ENCODE data around the gene DNAAF6.
"Not testable (repeated sequence)": the region's sequence is repeated elsewhere in the genome, so short reads cannot be mapped to it uniquely, and the experiment has no call there.

The DNAAF6 gene

DNA sequence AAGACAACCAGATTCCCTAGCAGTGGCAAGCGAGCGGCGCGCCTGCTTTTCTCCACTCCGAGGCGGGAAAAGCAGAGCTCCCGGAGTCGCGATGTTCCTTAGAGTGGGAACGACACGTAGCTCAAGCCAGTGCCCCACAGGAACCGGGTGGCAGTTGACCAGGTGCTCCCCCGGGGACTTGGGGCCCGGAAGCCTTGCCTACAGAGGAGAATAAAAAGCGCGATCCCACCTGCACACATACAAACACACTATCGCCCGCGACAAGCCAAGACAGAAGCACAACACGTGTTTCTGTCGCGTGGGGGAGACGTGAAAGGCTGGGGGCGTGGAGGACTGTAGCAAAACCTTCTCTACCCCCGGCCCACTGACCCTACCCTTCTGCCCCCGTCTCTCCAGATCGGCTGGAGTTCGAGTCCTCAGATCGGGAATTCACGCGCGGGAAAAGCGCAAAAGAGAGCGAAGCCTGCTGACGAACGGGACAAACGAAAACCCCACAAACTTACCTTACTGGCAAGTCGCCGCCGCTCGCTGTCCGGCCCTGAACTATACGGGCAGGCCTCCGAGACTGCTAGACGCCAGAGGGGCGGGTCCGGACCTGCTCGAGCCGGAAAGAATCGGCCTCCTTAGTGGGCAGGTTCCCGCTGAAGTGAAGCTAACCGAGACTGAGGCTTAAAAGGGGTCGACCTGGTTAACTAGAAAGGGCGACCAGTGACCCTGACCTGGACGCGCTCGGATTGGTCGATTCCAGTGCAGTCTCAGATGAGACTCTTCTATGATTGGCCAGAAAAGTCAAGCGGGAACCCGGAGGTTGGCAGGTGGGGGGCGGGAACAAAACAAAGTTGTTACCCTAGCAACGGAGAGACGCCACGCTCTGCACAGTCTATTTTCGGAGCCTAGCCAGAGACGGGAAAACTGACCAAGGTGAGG, at the start of gene DNAAF6, which contains the start of gene NUP62CL:
Gene DNAAF6, plus strand, starts transcription at position 842 of the 927 bp plus-strand sequence. CDS start 6,265 bp downstream, outside the sequence.
Gene NUP62CL, minus strand, starts transcription at position 664 of the 927 bp plus-strand sequence. CDS start 31,287 bp downstream, outside the sequence.
- no peak for DNase-seq (ENCODE audit: low spot score)

DNA sequence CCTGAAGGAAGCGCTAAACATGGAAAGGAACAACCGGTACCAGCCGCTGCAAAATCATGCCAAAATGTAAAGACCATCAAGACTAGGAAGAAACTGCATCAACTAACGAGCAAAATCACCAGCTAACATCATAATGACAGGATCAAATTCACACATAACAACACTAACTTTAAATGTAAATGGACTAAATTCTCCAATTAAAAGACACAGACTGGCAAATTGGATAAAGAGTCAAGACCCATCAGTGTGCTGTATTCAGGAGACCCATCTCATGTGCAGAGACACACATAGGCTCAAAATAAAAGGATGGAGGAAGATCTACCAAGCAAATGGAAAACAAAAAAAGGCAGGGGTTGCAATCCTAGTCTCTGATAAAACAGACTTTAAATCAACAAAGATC, 48.8 kb upstream of the DNAAF6 start:
- DNase-seq (ENCODE audit: low spot score), result not testable (repeated sequence)

DNA sequence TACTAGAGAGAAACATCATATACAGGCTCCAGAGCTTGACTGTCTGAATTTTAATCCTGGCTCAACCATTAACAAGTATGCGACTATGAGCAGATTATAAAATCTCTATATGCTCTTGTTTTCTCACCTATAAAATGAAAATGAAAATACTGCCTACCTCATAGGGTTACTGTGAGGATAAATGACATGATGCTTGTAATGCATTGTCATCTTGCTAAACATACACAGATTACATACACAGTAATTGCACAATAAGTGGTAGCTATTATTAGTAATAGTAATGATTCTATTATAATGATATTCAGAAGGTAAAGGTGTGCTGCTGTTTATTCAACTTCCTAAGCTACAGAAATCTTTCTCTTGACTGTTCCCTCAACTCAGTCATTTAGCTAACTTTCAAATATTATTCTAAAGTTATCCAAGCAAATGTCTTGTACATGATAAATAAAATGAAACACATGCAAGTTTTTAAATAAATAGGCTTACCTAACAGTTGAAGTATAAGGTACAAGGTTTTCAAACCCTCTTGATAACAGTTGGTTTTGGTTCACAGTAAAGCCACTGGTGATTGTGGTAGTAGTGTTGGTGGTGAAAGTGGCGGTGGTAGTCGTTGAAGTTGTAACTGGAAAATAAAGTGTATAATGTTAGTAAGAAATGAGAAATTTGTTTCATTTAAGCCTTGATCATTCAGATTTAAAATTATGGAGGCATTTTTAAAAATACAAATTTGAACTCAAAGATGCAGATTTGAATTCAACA, 39.1 kb upstream of the DNAAF6 start:
- no peak for DNase-seq (ENCODE audit: low spot score)

DNA sequence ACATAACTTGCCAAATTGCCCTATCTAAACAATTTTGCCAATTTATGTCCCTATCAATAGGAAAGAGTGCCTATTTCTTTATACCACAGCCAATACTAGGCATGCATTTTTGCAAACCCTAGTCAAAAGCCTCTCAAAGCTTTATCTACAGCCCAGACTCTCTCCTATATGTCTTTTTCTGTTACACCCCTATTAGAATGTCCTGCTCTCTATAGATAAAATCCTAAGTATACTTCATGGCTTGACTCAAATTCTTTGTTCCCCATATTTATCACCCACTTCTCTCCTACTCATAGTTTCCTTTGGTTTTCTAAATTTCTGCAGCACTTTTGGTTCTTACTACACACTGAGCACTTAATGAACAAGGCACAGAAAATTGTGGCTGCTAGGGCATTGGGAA, 38.2 kb upstream of the DNAAF6 start:
- no peak for DNase-seq (ENCODE audit: low spot score)

DNA sequence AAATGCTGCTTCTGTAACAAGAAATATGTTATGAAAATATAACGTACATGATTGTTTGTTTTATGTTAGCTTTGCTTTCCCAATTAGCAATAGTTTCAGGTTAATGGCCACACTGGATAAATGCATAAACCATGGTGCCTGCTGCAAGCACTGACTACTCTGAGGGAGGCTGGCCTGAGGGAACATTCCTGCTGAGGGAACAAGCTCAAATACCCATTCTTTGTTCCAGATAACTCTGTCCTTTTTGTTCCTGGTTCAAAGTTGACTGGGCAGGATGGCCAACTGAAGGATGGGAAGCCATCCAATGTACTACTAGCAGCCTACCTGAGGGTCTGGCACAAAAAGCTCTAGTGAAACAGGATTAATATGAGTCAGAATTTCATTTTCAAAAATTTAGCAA, 37.7 kb upstream of the DNAAF6 start:
- no peak for DNase-seq (ENCODE audit: low spot score)

DNA sequence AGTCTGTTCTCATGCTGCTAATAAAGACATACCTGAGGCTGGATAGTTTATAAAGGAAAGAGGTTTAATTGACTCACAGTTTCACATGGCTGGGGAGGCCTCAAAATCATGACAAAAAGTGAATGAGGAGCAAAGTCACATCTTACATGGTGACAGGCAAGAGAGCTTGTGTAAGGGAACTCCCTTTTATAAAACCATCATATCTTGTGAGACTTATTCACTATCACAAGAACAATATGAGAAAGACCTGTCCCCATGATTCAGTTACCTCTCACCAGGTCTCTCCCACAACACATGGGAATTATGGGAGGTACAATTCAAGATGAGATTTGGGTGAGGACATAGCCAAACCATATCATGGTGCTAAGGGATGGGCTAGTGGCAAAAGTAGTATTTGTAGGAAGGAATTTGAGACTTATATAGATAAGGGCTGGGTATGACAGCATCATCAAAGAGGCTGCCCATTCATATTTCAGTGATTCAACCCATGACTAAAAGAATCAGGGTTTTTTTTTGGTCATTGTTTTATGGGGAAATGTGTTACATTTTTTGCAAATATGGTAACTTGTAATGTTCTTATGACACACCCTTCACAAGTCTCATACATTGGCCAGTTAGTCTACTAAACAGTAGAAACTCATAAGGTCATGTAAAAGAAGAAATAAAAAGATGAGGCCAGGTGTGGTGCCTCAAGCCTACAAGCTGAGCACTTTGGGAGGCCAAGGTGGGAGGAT, 34.9 kb upstream of the DNAAF6 start:
- DNase-seq (ENCODE audit: low spot score), result no peak

DNA sequence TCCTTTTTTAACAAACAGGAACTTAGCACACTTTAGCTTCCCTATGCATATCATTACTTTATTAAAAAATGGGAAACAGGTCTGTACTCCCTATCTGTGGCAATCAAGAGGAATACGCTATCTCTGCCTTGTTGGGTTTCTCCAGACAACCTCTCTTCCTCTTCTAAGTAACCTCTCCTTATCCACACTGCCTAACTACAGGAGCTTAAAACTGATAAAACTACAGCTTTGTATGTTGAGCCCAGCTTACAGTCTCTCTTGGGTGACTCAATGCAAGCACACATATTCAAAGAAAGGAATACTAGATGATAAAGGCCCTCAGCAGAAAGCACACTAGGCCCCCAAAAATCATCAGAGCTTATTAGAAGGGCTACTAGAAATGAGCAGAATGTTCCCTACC, 9.1 kb upstream of the DNAAF6 start:
- no peak for DNase-seq (ENCODE audit: low spot score)

DNA sequence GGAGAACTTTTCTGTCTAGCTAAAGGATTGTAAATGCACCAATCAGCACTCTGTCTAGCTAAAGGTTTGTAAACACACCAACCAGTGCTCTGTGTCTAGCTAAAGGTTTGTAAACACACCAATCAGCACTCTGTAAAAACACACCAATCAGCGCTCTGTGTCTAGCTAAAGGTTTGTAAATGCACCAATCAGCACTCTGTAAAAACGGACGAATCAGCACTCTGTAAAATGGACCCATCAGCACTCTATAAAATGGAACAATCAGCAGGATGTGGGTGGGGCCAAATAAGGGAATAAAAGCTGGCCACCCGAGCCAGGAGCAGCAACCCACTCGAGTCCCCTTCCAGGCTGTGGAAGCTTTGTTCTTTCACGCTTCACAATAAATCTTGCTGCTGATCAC, 8.3 kb upstream of the DNAAF6 start:
- not testable (repeated sequence) for DNase-seq (ENCODE audit: low spot score)

DNA sequence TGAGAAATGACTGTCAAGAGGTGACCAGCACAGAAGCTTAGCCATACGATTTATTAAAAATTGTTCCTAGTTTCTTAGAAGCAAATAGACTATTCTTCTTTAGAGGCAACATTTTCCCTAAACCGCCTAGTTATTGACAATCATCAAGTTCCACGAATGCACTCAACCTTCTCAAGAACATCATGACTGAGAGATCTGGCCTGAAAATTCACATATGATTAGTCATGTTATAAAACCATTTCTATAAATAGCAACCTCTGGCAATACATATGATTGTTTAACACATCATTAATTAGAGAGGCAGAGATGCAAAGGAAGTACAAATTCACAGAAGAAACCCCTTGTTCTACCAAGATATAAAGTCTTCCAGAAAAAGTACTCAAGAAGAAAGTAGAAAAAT, 6.9 kb upstream of the DNAAF6 start:
- DNase-seq (ENCODE audit: low spot score), result no peak

DNA sequence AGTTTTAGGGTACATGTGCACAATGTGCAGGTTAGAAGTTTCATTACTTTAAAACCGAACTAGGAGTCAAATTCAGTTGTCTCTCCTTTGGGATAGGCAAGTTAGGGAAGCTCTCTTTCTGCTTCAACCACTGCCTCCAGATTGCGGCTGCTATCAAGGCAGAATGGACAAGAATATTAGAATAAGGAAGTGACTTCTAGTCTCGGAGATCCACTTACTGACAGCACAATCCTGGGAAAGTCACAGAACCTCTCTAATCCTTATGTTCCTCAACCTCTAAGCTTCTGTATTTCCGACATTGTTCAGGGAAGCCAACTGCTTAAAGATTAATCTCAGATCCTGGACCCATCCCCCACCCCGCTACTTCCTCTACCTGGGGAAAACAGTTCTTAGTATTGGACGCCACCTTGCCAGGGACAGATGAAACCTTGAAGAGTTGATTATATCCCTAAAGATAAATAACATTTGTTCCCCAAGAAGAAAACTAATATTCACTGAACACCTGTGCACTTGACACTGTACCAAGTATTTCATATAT, 2.3 kb upstream of the DNAAF6 start:
- no peak for DNase-seq (ENCODE audit: low spot score)

DNA sequence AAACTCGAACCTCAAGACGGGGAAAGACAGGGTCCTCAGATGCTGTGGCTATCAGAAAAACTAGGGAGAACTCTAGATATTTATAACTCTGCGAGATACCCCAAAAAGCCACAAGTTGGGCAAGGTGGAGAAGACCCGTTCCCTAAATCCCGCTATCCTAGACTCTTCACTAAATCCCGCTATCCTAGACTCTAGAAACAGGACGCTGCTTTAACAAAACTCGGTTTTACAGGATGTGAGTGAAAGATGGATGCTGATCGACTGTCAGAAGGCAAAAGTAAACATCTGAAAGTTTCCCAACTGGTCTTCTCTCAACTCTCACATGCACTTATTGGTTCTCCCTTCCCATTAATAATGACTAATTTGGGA, 270 bp downstream of the DNAAF6 start:
- DNase-seq (ENCODE audit: low spot score), result no peak

DNA sequence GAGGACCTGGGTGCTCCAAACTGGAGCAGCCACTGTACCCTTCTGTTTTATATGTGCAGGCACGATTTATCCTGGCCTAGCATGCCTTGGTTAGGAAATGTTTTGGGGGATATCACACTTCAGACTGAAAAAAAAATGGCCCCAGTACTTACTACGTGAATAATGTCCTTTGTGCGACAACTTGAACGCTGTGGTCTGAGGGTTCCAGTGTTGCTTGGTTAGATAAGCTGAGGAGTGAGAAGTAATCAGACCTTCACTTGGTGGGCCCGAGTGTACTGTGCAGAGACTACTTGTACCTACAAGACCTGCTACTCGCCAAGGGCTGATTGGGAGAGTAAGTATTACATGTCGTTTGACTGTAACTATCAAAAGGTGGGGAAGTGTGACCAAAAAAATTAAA, 678 bp downstream of the DNAAF6 start:
- no peak for DNase-seq (ENCODE audit: low spot score)

DNA sequence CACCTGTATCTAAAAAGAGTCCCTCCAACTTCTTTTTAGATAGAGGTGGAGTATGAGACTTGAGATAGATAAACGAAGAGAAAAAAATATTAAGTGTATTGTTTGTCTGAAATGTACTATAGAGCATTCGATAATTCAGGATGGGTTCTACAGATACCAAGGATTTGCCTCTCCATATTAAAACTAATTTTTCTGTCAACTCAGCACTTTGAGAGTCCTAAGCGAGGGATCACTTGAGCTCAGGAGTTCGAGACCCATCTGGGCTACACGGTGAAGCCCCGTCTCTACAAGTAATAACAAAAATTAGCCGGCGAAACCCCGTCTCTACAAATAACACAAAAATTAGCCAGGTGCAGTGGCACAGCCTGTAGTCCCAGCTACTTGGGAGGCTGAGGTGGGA, 1.5 kb downstream of the DNAAF6 start:
- DNase-seq (ENCODE audit: low spot score), result no peak

DNA sequence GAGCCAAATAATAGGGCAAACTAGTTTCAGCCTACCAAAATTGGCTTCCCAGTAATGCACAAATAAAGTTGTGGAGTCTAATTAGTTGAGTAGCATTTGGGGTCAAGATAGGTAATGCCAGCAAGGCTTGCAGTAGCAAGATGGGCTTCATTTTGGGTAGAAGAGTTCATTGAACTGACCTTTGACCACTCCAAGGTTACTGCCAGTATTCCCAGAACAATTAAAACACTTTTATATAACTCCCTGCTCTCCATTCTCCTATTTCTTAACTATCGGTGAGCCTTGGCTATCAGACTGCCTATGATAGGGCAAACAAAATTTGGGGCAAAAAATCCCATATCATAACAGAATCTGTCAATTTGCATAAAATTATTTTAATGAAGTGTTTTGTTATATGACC, 7.1 kb downstream of the DNAAF6 start:
- DNase-seq (ENCODE audit: low spot score), result no peak

DNA sequence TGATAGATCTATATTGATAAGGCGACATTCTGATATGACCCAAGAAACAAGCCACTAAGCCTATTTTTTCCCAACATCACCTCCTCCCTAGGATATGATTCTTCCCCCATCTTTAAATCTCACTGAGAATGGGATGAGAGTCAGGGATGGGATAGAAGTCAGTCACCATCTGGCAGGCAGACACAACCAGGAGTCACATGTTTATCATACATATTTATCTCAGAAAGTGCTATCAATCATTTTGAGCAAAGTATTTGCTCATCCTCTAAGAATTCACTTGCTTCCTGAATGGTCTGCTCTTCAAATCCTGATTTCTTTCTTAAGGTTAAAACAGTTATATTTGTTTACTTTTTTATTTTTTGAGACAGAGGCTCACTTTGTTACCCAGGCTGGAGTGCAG, 20.3 kb downstream of the DNAAF6 start:
- DNase-seq (ENCODE audit: low spot score), result no peak

DNA sequence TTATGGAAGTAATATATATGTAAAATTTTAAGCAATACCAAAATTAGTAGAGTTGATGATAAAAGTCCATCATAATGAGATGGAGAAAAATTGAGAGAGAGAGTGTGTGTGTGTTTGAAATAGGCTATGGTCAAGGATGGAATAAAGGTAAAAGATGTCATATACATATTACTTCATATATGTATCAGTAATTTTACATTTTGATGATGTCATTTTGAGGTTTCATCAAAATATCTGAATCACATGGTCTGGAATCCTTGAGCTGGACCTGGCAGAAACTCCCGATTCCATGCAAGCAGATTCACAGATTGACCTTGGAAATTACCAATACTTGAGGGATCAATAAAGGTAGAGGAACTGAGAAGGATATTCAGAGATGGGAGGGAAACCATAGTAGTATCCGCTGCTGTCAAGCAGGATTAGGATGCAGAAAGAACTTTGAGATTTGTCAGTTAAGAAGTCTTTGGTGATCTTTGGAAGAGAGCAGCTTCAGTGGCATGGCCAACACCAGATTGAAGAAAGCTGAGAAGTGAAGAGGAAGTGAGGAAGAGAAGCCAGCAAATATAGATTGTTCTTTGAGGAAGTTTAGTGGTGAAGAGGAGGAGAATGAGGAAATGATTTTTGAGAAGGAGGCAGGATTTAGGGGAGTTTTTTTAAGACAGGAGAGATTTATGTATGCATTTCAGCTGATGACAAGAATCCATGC, 21.5 kb downstream of the DNAAF6 start:
- no peak for DNase-seq (ENCODE audit: low spot score)

DNA sequence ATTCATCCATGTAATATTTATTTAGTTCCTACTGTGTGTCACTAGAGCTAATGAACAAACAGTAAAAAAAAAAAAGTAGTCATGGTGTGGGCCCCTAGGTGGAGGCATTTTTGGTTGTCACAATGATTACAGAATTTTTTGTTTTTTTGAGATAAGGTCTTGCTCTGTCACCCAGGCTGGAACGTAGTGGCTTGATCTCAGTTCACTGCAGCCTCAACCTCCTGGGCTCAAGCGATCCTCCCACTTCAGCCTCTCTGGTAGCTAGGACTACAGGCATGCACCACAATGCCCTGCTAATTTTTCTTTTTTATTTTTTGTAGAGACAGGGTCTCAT, 22.0 kb downstream of the DNAAF6 start:
- no peak for DNase-seq (ENCODE audit: low spot score)

DNA sequence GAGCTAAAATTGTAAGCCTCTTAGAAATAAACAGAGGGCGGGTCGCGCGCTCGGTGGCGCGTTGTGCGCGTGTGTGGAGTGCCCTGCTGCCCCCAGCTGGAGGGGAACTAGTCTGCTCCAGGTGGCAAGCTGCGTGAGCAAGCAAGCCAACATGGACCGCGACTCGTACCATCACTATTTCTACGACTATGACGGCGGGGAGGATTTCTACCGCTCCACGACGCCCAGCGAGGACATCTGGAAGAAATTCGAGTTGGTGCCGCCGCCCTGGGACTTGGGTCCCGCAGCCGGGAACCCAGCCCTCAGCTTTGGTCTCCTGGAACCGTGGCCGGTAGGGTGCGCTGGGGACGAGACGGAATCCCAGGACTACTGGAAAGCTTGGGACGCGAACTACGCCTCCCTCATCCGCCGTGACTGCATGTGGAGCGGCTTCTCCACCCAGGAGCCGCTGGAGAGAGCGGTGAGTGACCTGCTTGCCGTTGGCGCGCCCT, 66.1 kb downstream of the DNAAF6 start:
- DNase-seq (ENCODE audit: low spot score), result no peak

DNA sequence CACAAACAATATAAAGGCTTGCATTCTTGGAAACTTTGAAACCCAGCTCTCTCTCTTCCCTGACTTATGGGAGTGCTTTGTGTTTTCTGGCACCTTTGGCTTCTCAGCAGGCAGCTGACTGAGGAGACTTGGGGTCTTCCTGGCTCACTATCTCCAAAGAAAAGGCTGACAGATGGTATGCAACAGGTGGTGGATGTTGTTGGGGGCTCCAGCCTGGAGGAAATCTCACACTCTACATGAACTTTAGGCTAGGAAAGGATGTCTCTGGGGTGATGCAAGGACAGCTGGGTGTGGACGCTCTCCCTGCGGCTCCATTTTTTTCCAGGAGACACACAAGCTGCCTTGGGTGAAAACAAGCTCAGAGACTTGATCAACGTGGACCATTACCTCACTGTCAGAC, 67.4 kb downstream of the DNAAF6 start:
- DNase-seq (ENCODE audit: low spot score), result no peak

DNA sequence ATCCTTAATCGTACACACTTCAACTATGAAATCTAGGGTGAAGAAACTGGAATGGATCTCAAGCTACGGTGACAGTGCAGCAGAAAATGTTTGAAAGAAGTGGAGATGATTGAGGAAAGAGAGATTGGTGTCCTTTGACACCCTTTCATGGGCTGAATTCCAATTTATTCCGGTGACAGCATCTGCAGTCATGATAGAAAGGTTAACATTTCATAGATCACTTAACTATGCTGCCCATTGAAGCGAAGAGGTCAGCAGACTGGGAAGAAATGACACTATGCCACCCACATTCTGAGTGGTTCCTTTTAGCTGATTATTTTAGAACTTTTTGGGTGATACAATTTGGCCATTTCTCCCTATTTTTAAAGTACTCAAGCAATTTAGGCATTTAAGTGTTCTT, 82.3 kb downstream of the DNAAF6 start:
- DNase-seq (ENCODE audit: low spot score), result no peak

DNA sequence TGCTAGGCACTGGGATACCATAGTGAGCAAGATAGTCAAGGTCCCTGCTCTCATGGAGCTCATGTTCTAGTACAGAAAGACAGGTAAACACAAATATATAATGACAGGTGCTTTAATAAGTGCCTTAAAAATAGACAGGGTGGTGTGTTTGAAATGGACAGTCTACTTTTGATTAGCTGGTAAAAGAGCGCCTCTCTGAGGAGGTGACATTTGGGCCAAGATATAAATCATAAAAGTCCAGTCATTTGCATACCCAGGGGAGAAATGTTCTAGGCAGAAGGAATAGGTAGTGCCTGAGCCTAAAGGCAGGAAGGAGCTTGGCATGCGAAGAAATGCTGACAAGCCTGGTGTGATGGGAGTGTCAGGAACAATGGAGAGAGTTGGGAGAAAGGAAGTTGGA, 83.6 kb downstream of the DNAAF6 start:
- DNase-seq (ENCODE audit: low spot score), result no peak

DNA sequence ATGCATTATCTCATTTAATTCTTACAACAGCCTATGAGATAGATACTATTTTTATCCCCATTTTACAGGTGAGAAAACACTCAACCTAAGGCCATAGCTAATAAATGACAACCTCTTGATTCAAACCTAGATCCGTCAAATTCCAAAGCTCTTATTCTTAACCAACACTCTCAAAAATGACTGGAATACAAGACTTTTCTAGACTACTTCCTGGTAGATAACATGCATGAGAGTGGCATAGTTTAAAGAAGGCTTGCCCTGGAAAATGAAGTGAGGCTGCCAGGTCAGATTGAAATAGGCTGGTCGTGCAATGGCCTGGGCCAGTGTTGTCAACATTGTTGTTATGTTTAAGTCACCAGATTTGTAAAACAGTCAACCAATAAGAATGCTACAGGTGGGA, 86.6 kb downstream of the DNAAF6 start:
- no peak for DNase-seq (ENCODE audit: low spot score)

All from kidney capillary endothelial cell (primary cell).